ENCODE results near the gene CADPS. TPM values are rescaled to one million over a fixed set of nuclear protein-coding genes. Genes with fewer than 3 reads are reported as not detected.

The CADPS gene
- total and polyA plus RNA-seq, 11 donors = 3.6 to 37.8 (median 12.9) TPM

GRCh38 chr3:62589078-62589477, 286.1 kb downstream of the CADPS start:
- Histone ChIP-seq H3K27me3 (no peaks in the 10 kb centered on the region), H3K27ac (no peak overlapping the region), H3K36me3 (peaks cover 0 to 5% (median 0%) of the 10 kb centered on the region in 9 donors), H3K4me3 (no peak overlapping the region), H3K4me1 (no peaks in the 10 kb centered on the region), H3K9me3 (no peaks in the 10 kb centered on the region)
- peak in 3 of 4 donors; percentile 33 to 76 (median 72) for ATAC-seq
- TF ChIP-seq CTCF (IDR thresholded peaks at IDR 0.05) (peak in 4 of 12 donors; percentile 17 to 39 (median 26)), POLR2A (IDR thresholded peaks at IDR 0.05) (no peak)
- intact Hi-C loops (cut with DNase I) = no loop called here
- 56 to 78% (median 60%) methylated on average over 4 of the region's 4 CpGs for WGBS, 4 donors
- DNase-seq = peak in 1 of 5 donors; percentile 36

GRCh38 chr3:62587579-62588031, 287.6 kb downstream of the CADPS start:
- Histone ChIP-seq H3K27me3 (no peaks in the 10 kb centered on the region), H3K27ac (no peak overlapping the region), H3K36me3 (peaks cover 0 to 5% (median 0%) of the 10 kb centered on the region in 9 donors), H3K9me3 (no peaks in the 10 kb centered on the region), H3K4me1 (peaks cover 0 to 5% (median 0%) of the 10 kb centered on the region in 12 donors), H3K4me3 (no peak overlapping the region)
- no peak for TF ChIP-seq CTCF (IDR thresholded peaks at IDR 0.05)
- no peak for TF ChIP-seq POLR2A (IDR thresholded peaks at IDR 0.05)
- ATAC-seq (no peak), DNase-seq (no peak)
- 82 to 89% (median 88%) methylated on average over 8 of the region's 8 CpGs for WGBS, 4 donors
- intact Hi-C loops (cut with DNase I) = no loop called here

- no peak for ATAC-seq
- H3K9me3 ChIP-seq = no peaks in the 10 kb centered on the region
- TF ChIP-seq POLR2A (IDR thresholded peaks at IDR 0.05) (no peak), CTCF (IDR thresholded peaks at IDR 0.05) (no peak)
- H3K27ac ChIP-seq = no peak overlapping the region
- WGBS, 4 donors = 77 to 88% (median 84%) methylated on average over 3 to 5 of the region's 5 CpGs
- no peaks in the 10 kb centered on the region for H3K27me3 ChIP-seq
- peaks cover 0 to 4% (median 0%) of the 10 kb centered on the region in 9 donors for H3K36me3 ChIP-seq
- H3K4me1 ChIP-seq = peaks cover 0 to 9% (median 0%) of the 10 kb centered on the region in 12 donors
- no peak overlapping the region for H3K4me3 ChIP-seq
- DNase-seq = no peak
- intact Hi-C loops (cut with DNase I) = no loop called here
These were observed 288.0 kb downstream of the CADPS start for GRCh38 chr3:62587169-62587568.

GRCh38 chr3:62586356-62586755, 288.9 kb downstream of the CADPS start:
- Histone ChIP-seq H3K27me3 (no peaks in the 10 kb centered on the region), H3K36me3 (no peaks in the 10 kb centered on the region), H3K4me3 (no peak overlapping the region), H3K27ac (no peak overlapping the region), H3K9me3 (peaks cover 0 to 2% (median 0%) of the 10 kb centered on the region in 12 donors), H3K4me1 (peaks cover 0 to 10% (median 0%) of the 10 kb centered on the region in 12 donors)
- WGBS, 4 donors = 69 to 97% (median 83%) methylated on average over 1 of the region's 1 CpG
- TF ChIP-seq POLR2A (IDR thresholded peaks at IDR 0.05) = no peak
- TF ChIP-seq CTCF (IDR thresholded peaks at IDR 0.05) = no peak
- intact Hi-C loops (cut with DNase I) = no loop called here
- DNase-seq = no peak
- no peak for ATAC-seq
